Duodenal mucosa (tissue), 2 donors: ENCODE data around the gene PLCB1.
"Not testable (repeated sequence)": the region's sequence is repeated elsewhere in the genome, so short reads cannot be mapped to it uniquely, and the experiment has no call there.

Source experiments
- H3K27ac ChIP-seq: one replicate; pipeline ENCODE4 v1.7.0; 2013; ENCODE audit warnings: low read depth, low read length
- H3K27me3 ChIP-seq, 2 donors: one replicate each; pipeline ENCODE4 v1.7.0; 2013; ENCODE audit warnings: low read length in 2 of 2, control low read depth in 1 of 2; ENCODE audit not compliant: insufficient read depth in 2 of 2, control insufficient read depth in 1 of 2
- H3K36me3 ChIP-seq, 2 donors: one replicate each; pipeline ENCODE4 v1.7.0; 2013; ENCODE audit warnings: low read length in 2 of 2, control low read depth in 1 of 2; ENCODE audit not compliant: insufficient read depth in 2 of 2, control insufficient read depth in 1 of 2
- H3K4me1 ChIP-seq, 2 donors: one replicate each; pipeline ENCODE4 v1.7.0; 2013; ENCODE audit warnings: low read length in 2 of 2, control low read depth in 1 of 2; ENCODE audit not compliant: insufficient read depth in 2 of 2, control insufficient read depth in 1 of 2
- H3K4me3 ChIP-seq, 2 donors: one replicate each; pipeline ENCODE4 v1.7.0; 2013; ENCODE audit warnings: low read length in 2 of 2, low read depth in 1 of 2
- H3K9ac ChIP-seq, 2 donors: one replicate each; pipeline ENCODE4 v1.7.0; 2013; ENCODE audit warnings: low read length in 2 of 2, low read depth in 1 of 2
- H3K9me3 ChIP-seq, 2 donors: one replicate each; pipeline ENCODE4 v1.7.0; 2013; ENCODE audit warnings: low read length in 2 of 2, control low read depth in 1 of 2; ENCODE audit not compliant: control insufficient read depth in 1 of 2

The PLCB1 gene

GRCh38 chr20:8438748-8439147 is 306.7 kb downstream of the PLCB1 start:
- H3K27ac ChIP-seq: no peak overlapping the region
- peaks cover 0 to 5% of the 10 kb centered on the region in 2 donors for H3K4me1 ChIP-seq
- H3K4me3 ChIP-seq: no peak overlapping the region
- H3K36me3 ChIP-seq: no peaks in the 10 kb centered on the region
- no peaks in the 10 kb centered on the region for H3K9me3 ChIP-seq
- H3K27me3 ChIP-seq: no peaks in the 10 kb centered on the region
- H3K9ac ChIP-seq: no peak overlapping the region

GRCh38 chr20:8443464-8444072 is 311.5 kb downstream of the PLCB1 start:
- Histone ChIP-seq H3K9ac (no peak overlapping the region), H3K4me1 (peaks cover 0 to 14% of the 10 kb centered on the region in 2 donors), H3K27ac (no peak overlapping the region), H3K36me3 (no peaks in the 10 kb centered on the region), H3K4me3 (no peak overlapping the region), H3K9me3 (no peaks in the 10 kb centered on the region), H3K27me3 (no peaks in the 10 kb centered on the region)

GRCh38 chr20:8447262-8448120 is 315.4 kb downstream of the PLCB1 start:
- Histone ChIP-seq H3K9ac (no peak overlapping the region), H3K36me3 (no peaks in the 10 kb centered on the region), H3K27ac (no peak overlapping the region), H3K9me3 (no peaks in the 10 kb centered on the region), H3K4me1 (peaks cover 0 to 14% of the 10 kb centered on the region in 2 donors), H3K27me3 (no peaks in the 10 kb centered on the region), H3K4me3 (no peak overlapping the region)

- Histone ChIP-seq H3K9me3 (no peaks in the 10 kb centered on the region), H3K4me1 (peaks cover 0 to 14% of the 10 kb centered on the region in 2 donors), H3K36me3 (no peaks in the 10 kb centered on the region), H3K9ac (no peak overlapping the region), H3K27me3 (no peaks in the 10 kb centered on the region), H3K27ac (no peak overlapping the region), H3K4me3 (no peak overlapping the region)
Observed at GRCh38 chr20:8449123-8449522, 317.1 kb downstream of the PLCB1 start.

- Histone ChIP-seq H3K9me3 (no peaks in the 10 kb centered on the region), H3K4me1 (no peaks in the 10 kb centered on the region), H3K9ac (no peak overlapping the region), H3K27me3 (no peaks in the 10 kb centered on the region), H3K27ac (no peak overlapping the region), H3K36me3 (no peaks in the 10 kb centered on the region), H3K4me3 (no peak overlapping the region)
Observed at GRCh38 chr20:8454137-8454712, 322.2 kb downstream of the PLCB1 start.

- Histone ChIP-seq H3K9ac (no peak overlapping the region), H3K4me1 (no peaks in the 10 kb centered on the region), H3K36me3 (no peaks in the 10 kb centered on the region), H3K27me3 (no peaks in the 10 kb centered on the region), H3K9me3 (no peaks in the 10 kb centered on the region), H3K4me3 (no peak overlapping the region), H3K27ac (no peak overlapping the region)
Observed at GRCh38 chr20:8456765-8457164, 324.7 kb downstream of the PLCB1 start.

GRCh38 chr20:8457978-8458377 is 325.9 kb downstream of the PLCB1 start:
- Histone ChIP-seq H3K4me3 (no peak overlapping the region), H3K27ac (no peak overlapping the region), H3K9me3 (no peaks in the 10 kb centered on the region), H3K27me3 (no peaks in the 10 kb centered on the region), H3K36me3 (no peaks in the 10 kb centered on the region), H3K9ac (no peak overlapping the region), H3K4me1 (no peaks in the 10 kb centered on the region)

GRCh38 chr20:8461186-8461585 is 329.1 kb downstream of the PLCB1 start:
- H3K4me1 ChIP-seq: no peaks in the 10 kb centered on the region
- no peak overlapping the region for H3K27ac ChIP-seq
- H3K9me3 ChIP-seq: peaks cover 0 to 6% of the 10 kb centered on the region in 2 donors
- no peak overlapping the region for H3K4me3 ChIP-seq
- no peaks in the 10 kb centered on the region for H3K27me3 ChIP-seq
- H3K9ac ChIP-seq: no peak overlapping the region
- no peaks in the 10 kb centered on the region for H3K36me3 ChIP-seq

- no peaks in the 10 kb centered on the region for H3K4me1 ChIP-seq
- no peak overlapping the region for H3K4me3 ChIP-seq
- no peaks in the 10 kb centered on the region for H3K36me3 ChIP-seq
- no peaks in the 10 kb centered on the region for H3K27me3 ChIP-seq
- peaks cover 0 to 6% of the 10 kb centered on the region in 2 donors for H3K9me3 ChIP-seq
- H3K27ac ChIP-seq: no peak overlapping the region
- H3K9ac ChIP-seq: no peak overlapping the region
Observed at GRCh38 chr20:8464368-8464767, 332.3 kb downstream of the PLCB1 start.

GRCh38 chr20:8466781-8467180 is 334.7 kb downstream of the PLCB1 start:
- H3K9ac ChIP-seq, H3K9me3 ChIP-seq, H3K27ac ChIP-seq, H3K4me3 ChIP-seq, H3K27me3 ChIP-seq, H3K4me1 ChIP-seq, H3K36me3 ChIP-seq: not testable (repeated sequence)
